GM18519 (cell line): Measurements from ENCODE around the gene ZDHHC11.

ENCODE experiments used
- ATAC-seq: cut with Tn5 transposase; IDR thresholded peaks from one replicate; pipeline ENCODE4 v1.9.1; 2021; ENCODE audit warnings: mild to moderate bottlenecking, moderate library complexity; ENCODE audit not compliant: unreplicated experiment, low FRiP score

Gene ZDHHC11

GRCh38 chr5:850511-851006 is at the start of gene ZDHHC11:
TSS of gene ZDHHC11 (minus strand) at chr5:850986. CDS start at chr5:850602, 384 bp downstream.
- ATAC-seq: no peak

- ATAC-seq: no peak
Measured at GRCh38 chr5:893711-894110, 42.9 kb upstream of the ZDHHC11 start.

GRCh38 chr5:893137-893506 is 42.3 kb upstream of the ZDHHC11 start:
- no peak for ATAC-seq

- peak; percentile 91 for ATAC-seq
Measured at GRCh38 chr5:892394-893136, 41.8 kb upstream of the ZDHHC11 start, which contains the start of the genes BRD9 and TRIP13. TSS of gene BRD9 (minus strand) at chr5:892801. CDS start at chr5:892657, 144 bp downstream. TSS of gene TRIP13 (plus strand) at chr5:892884. CDS start at chr5:892999, 115 bp downstream.

GRCh38 chr5:891837-892393 is 41.1 kb upstream of the ZDHHC11 start:
- ATAC-seq: no peak

GRCh38 chr5:891117-891836 is 40.5 kb upstream of the ZDHHC11 start:
- no peak for ATAC-seq

GRCh38 chr5:889075-889710 is 38.4 kb upstream of the ZDHHC11 start:
- ATAC-seq: no peak

GRCh38 chr5:888638-889035 is 37.9 kb upstream of the ZDHHC11 start:
- no peak for ATAC-seq

- ATAC-seq: no peak
Measured at GRCh38 chr5:887947-888637, 37.3 kb upstream of the ZDHHC11 start.

- no peak for ATAC-seq
Measured at GRCh38 chr5:886716-887325, 36.0 kb upstream of the ZDHHC11 start.

GRCh38 chr5:886036-886435 is 35.2 kb upstream of the ZDHHC11 start:
- ATAC-seq: no peak

GRCh38 chr5:885529-885928 is 34.7 kb upstream of the ZDHHC11 start:
- no peak for ATAC-seq

GRCh38 chr5:885127-885442 is 34.3 kb upstream of the ZDHHC11 start:
- no peak for ATAC-seq

- no peak for ATAC-seq
Measured at GRCh38 chr5:884345-885126, 33.8 kb upstream of the ZDHHC11 start.

- ATAC-seq: no peak
Measured at GRCh38 chr5:883475-884181, 32.8 kb upstream of the ZDHHC11 start.

- ATAC-seq: no peak
Measured at GRCh38 chr5:882253-883183, 31.7 kb upstream of the ZDHHC11 start.

- ATAC-seq: no peak
Measured at GRCh38 chr5:881551-881935, 30.8 kb upstream of the ZDHHC11 start.
